H1 (cell line): ENCODE data around the gene CYB561A3. TPM values are rescaled to one million over a fixed set of nuclear protein-coding genes. Genes with fewer than 3 reads are reported as not detected.

Experiments used
- CTCF ChIA-PET: fragments of 300-600 bp; sonication (Branson Sonifier 250); formaldehyde crosslinking; loops from one replicate; lab custom pipeline; 2021; ENCODE audit not compliant: partially characterized antibody; lab: Charles Lee
- POLR2A ChIA-PET: fragments of 300-600 bp; sonication (Branson Sonifier 250); formaldehyde crosslinking; loops from one replicate; lab custom pipeline; 2021; ENCODE audit warnings: inconsistent platforms; ENCODE audit not compliant: partially characterized antibody; lab: Charles Lee
- DNase-seq, 2 experiments: peaks; one replicate each; pipeline versions ENCODE4 v3.0.0 to v3.0.0-alpha.2; 2010 to 2022; ENCODE audit warnings: low spot score in 2 of 2, low read depth in 1 of 2, mixed read lengths in 1 of 2
- FAIRE-seq: peaks from 2 replicates; lab custom pipeline; 2011; peaks lifted over from hg19 to GRCh38; lab: Jason Lieb, UNC
- H2AFZ ChIP-seq: 2 replicates; pipeline ENCODE4 v1.8.1; 2012; ENCODE audit warnings: low read length, inconsistent platforms
- H2AK5ac ChIP-seq: 2 replicates; pipeline ENCODE4 v1.6.1; 2013; ENCODE audit warnings: low read depth, low read length
- H2BK120ac ChIP-seq: replicated peaks from 2 replicates; pipeline ENCODE3; 2013; ENCODE audit warnings: low read depth, low read length, inconsistent platforms
- H2BK12ac ChIP-seq: 2 replicates; pipeline ENCODE4 v1.6.1; 2013; ENCODE audit warnings: low read depth, low read length
- H2BK15ac ChIP-seq: 2 replicates; pipeline ENCODE4 v1.6.1; 2013; ENCODE audit warnings: low read length
- H2BK20ac ChIP-seq: 2 replicates; pipeline ENCODE4 v1.6.1; 2013; ENCODE audit warnings: low read length
- H2BK5ac ChIP-seq: 2 replicates; pipeline ENCODE4 v1.6.1; 2013; ENCODE audit warnings: low read depth, low read length
- H3K14ac ChIP-seq: 2 replicates; pipeline ENCODE4 v1.6.1; 2013; ENCODE audit warnings: inconsistent platforms; ENCODE audit not compliant: insufficient read length
- H3K18ac ChIP-seq: 2 replicates; pipeline ENCODE4 v1.6.1; 2013; ENCODE audit warnings: low read length; ENCODE audit errors: extremely low read depth
- H3K23ac ChIP-seq: 2 replicates; pipeline ENCODE4 v1.6.1; 2013; ENCODE audit warnings: inconsistent platforms; ENCODE audit not compliant: insufficient read length
- H3K23me2 ChIP-seq: 2 replicates; pipeline ENCODE4 v1.6.1; 2013; ENCODE audit warnings: low read depth, low read length
- H3K27ac ChIP-seq: 2 replicates; pipeline ENCODE4 v1.6.1; 2011; ENCODE audit warnings: low read depth, low read length, inconsistent platforms
- H3K27me3 ChIP-seq, 4 experiments: replicated peaks in 1 of 4; 1 replicate in 1 of 4; 2 replicates in 3 of 4; pipeline versions ENCODE4 v1.6.1 to v1.8.1; 2011 to 2013; ENCODE audit warnings: low read length in 3 of 4, mild to moderate bottlenecking in 3 of 4, inconsistent platforms in 2 of 4, mixed read lengths in 2 of 4, moderate library complexity in 1 of 4; ENCODE audit not compliant: control insufficient read depth in 3 of 4, insufficient read depth in 3 of 4; ENCODE audit errors: extremely low read depth in 1 of 4
- H3K36me3 ChIP-seq, 4 experiments: 2 replicates each; pipeline versions ENCODE4 v1.6.1 to v1.8.1; 2011 to 2013; ENCODE audit warnings: mild to moderate bottlenecking in 4 of 4, low read length in 3 of 4, moderate library complexity in 2 of 4, control low read depth in 1 of 4, inconsistent platforms in 1 of 4; ENCODE audit not compliant: insufficient read depth in 4 of 4, control insufficient read depth in 2 of 4
- H3K4ac ChIP-seq: replicated peaks from 2 replicates; pipeline ENCODE3; 2013; ENCODE audit warnings: low read length, low read depth, mixed read lengths, inconsistent platforms; ENCODE audit not compliant: insufficient read length
- H3K4me1 ChIP-seq, 4 experiments: replicated peaks in 1 of 4; 1 replicate in 1 of 4; 2 replicates in 3 of 4; pipeline versions ENCODE4 v1.6.1 to v1.8.1; 2011 to 2013; ENCODE audit warnings: low read length in 3 of 4, inconsistent platforms in 2 of 4, mixed read lengths in 1 of 4; ENCODE audit not compliant: insufficient read depth in 4 of 4, control insufficient read depth in 3 of 4
- H3K4me2 ChIP-seq, 2 experiments: 2 replicates each; pipeline versions ENCODE4 v1.6.1 to v1.8.1; 2011 to 2013; ENCODE audit warnings: low read depth in 2 of 2, low read length in 2 of 2, control low read depth in 1 of 2, inconsistent platforms in 1 of 2, mild to moderate bottlenecking in 1 of 2; ENCODE audit not compliant: insufficient read depth in 1 of 2
- H3K4me3 ChIP-seq, 4 experiments: fragments of 200-600, 300-600 bp in 1 of 4; sonication (generic), shearing (Covaris generic), sonication (Bioruptor Twin) in 1 of 4; 2 replicates each; pipeline versions ENCODE4 v1.5.1 to v1.8.1; 2011 to 2016; ENCODE audit warnings: low read length in 4 of 4, low read depth in 3 of 4, control low read depth in 2 of 4, inconsistent platforms in 2 of 4, mild to moderate bottlenecking in 2 of 4, mixed read lengths in 1 of 4, moderate library complexity in 1 of 4; ENCODE audit not compliant: insufficient read depth in 2 of 4; ENCODE audit errors: extremely low read depth in 1 of 4
- H3K56ac ChIP-seq: replicated peaks from 2 replicates; pipeline ENCODE3; 2013; ENCODE audit warnings: low read depth, mild to moderate bottlenecking, mixed read lengths, low read length, inconsistent platforms; ENCODE audit not compliant: insufficient read length
- H3K79me1 ChIP-seq: 2 replicates; pipeline ENCODE4 v1.6.1; 2013; ENCODE audit warnings: low read depth, low read length, control low read depth
- H3K79me2 ChIP-seq, 2 experiments: 2 replicates each; pipeline versions ENCODE4 v1.6.1 to v1.8.1; 2012 to 2013; ENCODE audit warnings: low read length in 2 of 2, mild to moderate bottlenecking in 2 of 2, inconsistent platforms in 1 of 2; ENCODE audit not compliant: insufficient read depth in 2 of 2, control insufficient read depth in 1 of 2
- H3K9ac ChIP-seq, 4 experiments: replicated peaks in 1 of 4; 1 replicate in 1 of 4; 2 replicates in 3 of 4; pipeline versions ENCODE4 v1.6.1 to v1.8.1; 2011 to 2013; ENCODE audit warnings: low read depth in 3 of 4, low read length in 3 of 4, control low read depth in 2 of 4, mild to moderate bottlenecking in 2 of 4, moderate library complexity in 2 of 4, inconsistent platforms in 1 of 4; ENCODE audit errors: extremely low read depth in 1 of 4
- H3K9me3 ChIP-seq, 2 experiments: 2 replicates each; pipeline versions ENCODE4 v1.6.1 to v1.8.1; 2012 to 2013; ENCODE audit warnings: mild to moderate bottlenecking in 2 of 2, moderate library complexity in 2 of 2, control low read depth in 1 of 2, inconsistent platforms in 1 of 2, low read depth in 1 of 2, low read length in 1 of 2, mixed read lengths in 1 of 2; ENCODE audit not compliant: insufficient read depth in 2 of 2
- H4K20me1 ChIP-seq, 2 experiments: replicated peaks in 1 of 2; 2 replicates each; pipeline versions ENCODE3 to v1.8.1; 2011 to 2013; ENCODE audit warnings: inconsistent platforms in 2 of 2, low read length in 2 of 2, mild to moderate bottlenecking in 1 of 2; ENCODE audit not compliant: insufficient read depth in 2 of 2, control insufficient read depth in 1 of 2
- H4K5ac ChIP-seq: 2 replicates; pipeline ENCODE4 v1.6.1; 2013; ENCODE audit warnings: low read length, low read depth, mixed read lengths, inconsistent platforms; ENCODE audit not compliant: insufficient read length
- H4K8ac ChIP-seq: 2 replicates; pipeline ENCODE4 v1.8.0; 2013; ENCODE audit warnings: mild to moderate bottlenecking, moderate library complexity, low read length, inconsistent platforms; ENCODE audit not compliant: insufficient read depth; ENCODE audit errors: extremely low read depth
- H4K91ac ChIP-seq: replicated peaks from 2 replicates; pipeline ENCODE3; 2013; ENCODE audit warnings: low read length, mixed read lengths, inconsistent platforms; ENCODE audit not compliant: insufficient read length
- CBX5 ChIP-seq: fragments of 300-800, 300-1000 bp; sonication (generic); IDR thresholded peaks from 2 replicates; pipeline ENCODE4 v1.7.1; 2016; ENCODE audit warnings: antibody characterized with exemption, low read length, low read depth
- CHD2 ChIP-seq: IDR thresholded peaks from 2 replicates; pipeline ENCODE4 v1.6.1; 2012; ENCODE audit warnings: low read length, improper control_type of control experiment
- EGR1 ChIP-seq: IDR thresholded peaks from 2 replicates; pipeline ENCODE4 v1.6.1; 2011; ENCODE audit warnings: low read depth, low read length, borderline replicate concordance
- GTF2F1 ChIP-seq: IDR thresholded peaks from 2 replicates; pipeline ENCODE4 v1.6.1; 2012; ENCODE audit warnings: low read depth, low read length, improper control_type of control experiment, borderline replicate concordance
- HDAC2 ChIP-seq, 2 experiments: fragments of 300-600 bp in 1 of 2; sonication (generic) in 1 of 2; IDR thresholded peaks; 2 replicates each; pipeline ENCODE4 v1.6.1; 2011 to 2012; ENCODE audit warnings: low read depth in 2 of 2, low read length in 2 of 2, mild to moderate bottlenecking in 2 of 2, moderate library complexity in 2 of 2, borderline replicate concordance in 1 of 2, inconsistent platforms in 1 of 2
- JUND ChIP-seq: IDR thresholded peaks from 2 replicates; pipeline ENCODE4 v1.6.1; 2011; ENCODE audit warnings: mild to moderate bottlenecking, improper control_type of control experiment, low read length
- KDM1A ChIP-seq: fragments of 200-600, 300-600 bp; sonication (generic); IDR thresholded peaks from 2 replicates; pipeline ENCODE4 v1.7.1; 2016; ENCODE audit warnings: mild to moderate bottlenecking, low read length, borderline replicate concordance
- POU5F1 ChIP-seq: IDR thresholded peaks from 2 replicates; pipeline ENCODE4 v1.6.1; 2011; ENCODE audit warnings: low read depth, mild to moderate bottlenecking, low read length, moderate library complexity
- SP1 ChIP-seq: IDR thresholded peaks from 2 replicates; pipeline ENCODE4 v1.6.1; 2011; ENCODE audit warnings: low read depth, low read length
- SP4 ChIP-seq: IDR thresholded peaks from 2 replicates; pipeline ENCODE4 v1.6.1; 2012; ENCODE audit warnings: low read length, inconsistent platforms
- SRF ChIP-seq: IDR thresholded peaks from 2 replicates; pipeline ENCODE4 v1.6.1; 2011; ENCODE audit warnings: mild to moderate bottlenecking, low read depth, low read length, moderate library complexity
- SUZ12 ChIP-seq: fragments of 200-600 bp; sonication (generic); IDR thresholded peaks from 2 replicates; pipeline ENCODE4 v1.6.1; 2012; ENCODE audit warnings: mild to moderate bottlenecking, inconsistent platforms, low read length, moderate library complexity, mixed read lengths
- TCF12 ChIP-seq: IDR thresholded peaks from 2 replicates; pipeline ENCODE4 v1.6.1; 2011; ENCODE audit warnings: low read depth, mild to moderate bottlenecking, low read length
- WGBS, 2 experiments: shearing (Covaris generic) in 1 of 2; methylation state at CpG; one replicate each; pipeline versions ENCODE4 v1.1.6 to v1.1.7; 2013 to 2015; ENCODE audit warnings: low lambda C conversion rate in 2 of 2, mixed read lengths in 2 of 2, inconsistent platforms in 1 of 2, low coverage in 1 of 2, missing lambda C conversion rate in 1 of 2; ENCODE audit not compliant: insufficient replicate concordance in 2 of 2, insufficient coverage in 1 of 2, insufficient read length in 1 of 2; ENCODE audit errors: extremely low coverage in 1 of 2, missing lambda C conversion rate in 1 of 2; 5-methylcytosine and 5-hydroxymethylcytosine counted together
- polyA plus RNA-seq, 7 experiments: library from polyadenylated mRNA; depleted of rRNA in 3 of 7; stranded (reverse) in 5 of 7; unstranded in 2 of 7; fragments of >200 nt in 5 of 7; fragments of 200-250 nt in 2 of 7; gene quantifications; 1 replicate in 5 of 7; 2 replicates in 1 of 7; 4 replicates in 1 of 7; pipeline versions ENCODE4 v1.2.1 to v1.2.3, GENCODE V29; 2011 to 2013; ENCODE audit warnings: missing spikeins in 2 of 7, mixed read lengths in 2 of 7
- total RNA-seq: library from RNA; stranded (reverse); fragmentation: NEBNext Ultra II Directional; extraction: Animal tissue kit (Norgen Biotek cat#: 25700); gene quantifications from 2 replicates; pipeline ENCODE4 v1.2.1, GENCODE V29; 2021

The CYB561A3 gene
- total and polyA plus RNA-seq, 2 of the 8 experiments (the other 6 are each of a cell fraction or from before 2014, with no cell fraction given) = 29.6 to 41.2 TPM

DNA sequence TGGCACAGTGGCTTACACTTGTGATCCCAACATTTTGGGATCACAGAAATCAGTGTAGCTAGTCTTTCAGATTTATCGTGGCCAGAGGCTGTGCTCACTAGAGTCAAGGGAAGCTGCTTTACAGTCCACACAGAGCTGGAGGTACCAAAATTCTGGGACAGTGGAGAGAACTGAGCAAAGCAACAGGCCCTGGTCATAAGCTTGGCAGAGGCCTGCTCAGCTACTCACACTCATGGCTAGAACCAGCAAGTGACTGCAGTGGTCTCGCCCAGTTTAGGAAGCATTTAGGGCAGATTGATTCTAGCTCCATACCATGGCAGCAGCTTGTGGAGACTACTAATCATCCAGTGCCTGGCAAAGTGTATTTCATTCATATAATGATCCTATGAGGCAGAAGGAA lies 39.5 kb upstream of the CYB561A3 start:
- Histone ChIP-seq H2AK5ac (no peak overlapping the region), H2BK12ac (no peak overlapping the region), H3K18ac (no peak overlapping the region), H2BK120ac (no peak overlapping the region), H2BK20ac (no peak overlapping the region), H3K36me3 (peaks cover 21 to 49% (median 41%) of the 10 kb centered on the region in 4 experiments), H3K14ac (no peak overlapping the region), H3K4me2 (no peak overlapping the region)
- TF ChIP-seq CBX5 (no peak), POU5F1 (no peak), JUND (no peak), SUZ12 (no peak), SP1 (no peak), SRF (no peak), SP4 (no peak), TCF12 (no peak), HDAC2 (IDR thresholded peaks at IDR 0.05; ENCODE audit: borderline replicate concordance in 1 of 2, low read depth in 2 of 2, low read length in 2 of 2) (no peak), EGR1 (no peak), GTF2F1 (no peak), KDM1A (no peak), CHD2 (no peak)
- TF ChIP-seq, all 59 proteins: peak for 0
- Histone ChIP-seq H4K8ac (no peak overlapping the region), H4K91ac (no peak overlapping the region), H3K4me1 (no peaks in the 10 kb centered on the region), H3K4ac (no peak overlapping the region), H3K27ac (no peak overlapping the region), H2BK15ac (no peak overlapping the region), H2BK5ac (no peak overlapping the region), H4K20me1 (peaks cover 0 to 4% of the 10 kb centered on the region in 2 experiments), H3K9me3 (no peaks in the 10 kb centered on the region), H3K27me3 (no peaks in the 10 kb centered on the region), H3K79me1 (no peaks in the 10 kb centered on the region), H3K56ac (no peak overlapping the region), H2AFZ (no peak overlapping the region), H4K5ac (no peak overlapping the region), H3K79me2 (no peaks in the 10 kb centered on the region), H3K4me3 (no peak overlapping the region), H3K9ac (no peak overlapping the region), H3K23me2 (no peaks in the 10 kb centered on the region), H3K23ac (no peak overlapping the region)
- POLR2A ChIA-PET = interaction anchor here (0.8 to 5.4 kb wide), 18 partner anchors 9 to 460 kb away, joined by 3 to 60 read pairs (median 6); partner anchors contain the start of genes CPSF7, CYB561A3, SDHAF2 and TKFC
- CTCF ChIA-PET = interaction anchor here (0.6 to 3.1 kb wide), 7 partner anchors 8 to 70 kb away, joined by 4 to 11 read pairs (median 5); partner anchors contain the start of genes CPSF7, SDHAF2 and TMEM216
- WGBS, 2 experiments = 97% methylated on average over 2 of the region's 2 CpGs; no CpG with 5 or more reads in 1 of the 2 experiments
- DNase-seq = no peak
- no peak for FAIRE-seq
